Jurkat, Clone E6-1 (cell line): ENCODE results near the gene MAGEB2.

Experiments
- DNase-seq: peaks from one replicate; pipeline ENCODE4 v3.0.0-alpha.2; 2011; ENCODE audit warnings: low read depth, low spot score
- H3K4me3 ChIP-seq: 2 replicates; pipeline ENCODE4 v1.5.1; 2011; ENCODE audit warnings: mild to moderate bottlenecking, low read length, control low read depth, moderate library complexity

Gene MAGEB2

GRCh38 chrX:30261012-30261411 lies 45.6 kb downstream of the MAGEB2 start:
- H3K4me3 ChIP-seq = no peak overlapping the region
- DNase-seq = no peak

- no peak for DNase-seq
- no peak overlapping the region for H3K4me3 ChIP-seq
These were observed 47.4 kb downstream of the MAGEB2 start for GRCh38 chrX:30262763-30263162.
